Measurements from ENCODE around the gene PKN3.

DNA sequence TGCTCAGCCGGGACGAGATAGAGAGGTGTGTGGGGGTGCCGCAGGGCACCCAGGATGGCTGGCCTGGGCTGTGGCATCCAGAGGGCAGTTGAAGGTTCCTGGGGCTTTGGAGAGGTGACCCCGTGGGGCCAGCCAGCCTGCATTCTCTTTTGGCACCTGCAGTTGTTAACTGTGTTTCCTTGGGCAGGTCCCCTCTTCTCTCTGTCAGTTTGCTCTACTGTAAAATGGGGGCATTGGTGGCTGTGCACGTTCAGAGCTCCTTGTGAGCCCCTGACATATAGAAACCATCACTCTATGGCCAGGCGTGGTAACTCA is 13.1 kb downstream of the PKN3 start:
- TF ChIP-seq, protein P1, sequence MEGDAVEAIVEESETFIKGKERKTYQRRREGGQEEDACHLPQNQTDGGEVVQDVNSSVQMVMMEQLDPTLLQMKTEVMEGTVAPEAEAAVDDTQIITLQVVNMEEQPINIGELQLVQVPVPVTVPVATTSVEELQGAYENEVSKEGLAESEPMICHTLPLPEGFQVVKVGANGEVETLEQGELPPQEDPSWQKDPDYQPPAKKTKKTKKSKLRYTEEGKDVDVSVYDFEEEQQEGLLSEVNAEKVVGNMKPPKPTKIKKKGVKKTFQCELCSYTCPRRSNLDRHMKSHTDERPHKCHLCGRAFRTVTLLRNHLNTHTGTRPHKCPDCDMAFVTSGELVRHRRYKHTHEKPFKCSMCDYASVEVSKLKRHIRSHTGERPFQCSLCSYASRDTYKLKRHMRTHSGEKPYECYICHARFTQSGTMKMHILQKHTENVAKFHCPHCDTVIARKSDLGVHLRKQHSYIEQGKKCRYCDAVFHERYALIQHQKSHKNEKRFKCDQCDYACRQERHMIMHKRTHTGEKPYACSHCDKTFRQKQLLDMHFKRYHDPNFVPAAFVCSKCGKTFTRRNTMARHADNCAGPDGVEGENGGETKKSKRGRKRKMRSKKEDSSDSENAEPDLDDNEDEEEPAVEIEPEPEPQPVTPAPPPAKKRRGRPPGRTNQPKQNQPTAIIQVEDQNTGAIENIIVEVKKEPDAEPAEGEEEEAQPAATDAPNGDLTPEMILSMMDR (IDR thresholded peaks at IDR 0.05): no peak
- no peak for TF ChIP-seq POLR2A (IDR thresholded peaks at IDR 0.05)

All from thyroid gland (tissue), 4 donors.